22Rv1 (cell line): ENCODE results near the gene NDFIP2.

Source experiments
- H3K27ac ChIP-seq: fragments of 450-650 bp; 2 replicates; pipeline ENCODE4 v1.5.1; 2017
- CTCF ChIP-seq: fragments of 450-650 bp; IDR thresholded peaks from 2 replicates; pipeline ENCODE4 v1.5.1; 2017; ENCODE audit warnings: mild to moderate bottlenecking
- ZFX ChIP-seq: fragments of 450-650 bp; IDR thresholded peaks from 2 replicates; pipeline ENCODE4 v1.6.1; 2017; ENCODE audit warnings: antibody characterized with exemption, borderline replicate concordance

Gene NDFIP2

GRCh38 chr13:79502859-79503468 lies 22.0 kb downstream of the NDFIP2 start:
- H3K27ac ChIP-seq = no peak overlapping the region
- TF ChIP-seq ZFX (no peak), CTCF (0 out of 2 replicates have a peak, but pooled peaks have one; percentile 10)

- TF ChIP-seq CTCF (no peak), ZFX (no peak)
- no peak overlapping the region for H3K27ac ChIP-seq
Observed at GRCh38 chr13:79503473-79504017, 22.6 kb downstream of the NDFIP2 start.

- TF ChIP-seq CTCF (no peak), ZFX (no peak)
Observed at GRCh38 chr13:79508224-79508961, 27.4 kb downstream of the NDFIP2 start.

DNA sequence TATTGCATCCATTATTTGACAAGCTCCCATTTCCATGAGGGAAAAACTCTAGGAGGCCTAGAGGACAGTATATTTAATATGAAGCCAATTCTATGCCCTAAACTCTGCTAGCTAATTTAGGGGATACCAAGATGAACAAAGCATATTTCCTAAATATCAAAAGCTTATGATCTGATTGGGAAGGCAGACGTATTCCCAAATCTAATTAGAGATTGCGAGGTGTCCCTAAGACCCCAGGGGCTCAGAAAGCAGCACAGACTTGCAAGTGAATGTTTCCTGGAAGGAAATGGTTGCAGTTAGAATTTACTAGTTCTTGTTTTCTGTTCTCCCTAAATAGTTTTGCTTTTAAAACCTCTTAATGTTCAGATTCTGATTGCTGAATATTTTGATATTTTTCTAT lies 30.7 kb downstream of the NDFIP2 start:
- TF ChIP-seq ZFX = no peak
- no peak for TF ChIP-seq CTCF
- H3K27ac ChIP-seq = no peak overlapping the region

More at GRCh38 chr13:79508224-79508961, 27.4 kb downstream of the NDFIP2 start:
- no peak overlapping the region for H3K27ac ChIP-seq

DNA sequence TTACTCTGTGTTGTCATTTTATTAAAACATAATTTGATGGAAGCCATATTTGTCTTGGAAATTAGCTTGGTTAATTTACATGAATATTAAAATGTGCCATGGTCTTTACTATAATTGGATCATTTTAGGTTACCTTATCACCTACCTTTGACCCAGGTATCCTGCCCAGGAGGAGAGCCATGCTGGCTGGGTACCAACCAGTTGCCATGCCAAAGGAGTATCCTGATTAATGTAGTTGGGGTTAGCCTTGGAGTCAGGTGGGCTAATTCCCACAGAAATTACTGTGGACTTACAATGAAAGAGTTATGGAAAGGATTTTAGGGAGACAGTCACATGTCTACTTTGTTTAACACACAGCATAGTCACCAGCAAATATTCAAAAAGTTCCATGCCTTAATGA lies 32.0 kb downstream of the NDFIP2 start:
- H3K27ac ChIP-seq = no peak overlapping the region
- TF ChIP-seq CTCF (no peak), ZFX (no peak)

- TF ChIP-seq CTCF (no peak), ZFX (no peak)
- no peak overlapping the region for H3K27ac ChIP-seq
Observed at GRCh38 chr13:79516595-79516994, 35.6 kb downstream of the NDFIP2 start.

DNA sequence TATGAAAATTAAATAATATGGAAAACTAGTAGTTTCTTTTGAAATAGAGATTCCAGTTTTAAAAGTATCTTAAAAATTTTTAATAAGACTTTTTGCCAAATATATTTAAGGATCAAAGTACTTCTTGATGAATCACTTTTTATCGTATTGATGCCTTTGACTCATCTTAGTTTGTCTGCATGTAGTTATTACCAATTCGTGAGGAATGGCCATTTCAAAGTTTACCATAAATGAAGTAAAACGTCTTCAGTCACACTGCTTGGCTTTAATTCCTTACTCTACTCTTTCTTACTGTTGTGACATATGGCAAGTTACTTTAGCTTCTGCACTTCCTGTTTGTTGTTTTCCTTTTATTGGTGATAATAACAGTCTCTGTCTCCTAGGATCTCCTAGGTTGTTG lies 38.3 kb downstream of the NDFIP2 start:
- no peak overlapping the region for H3K27ac ChIP-seq

More for the DNA sequence above, 38.3 kb downstream of the NDFIP2 start:
- TF ChIP-seq CTCF (no peak), ZFX (no peak)
